ENCODE results near the gene PPP1R14D. TPM values are rescaled to one million over a fixed set of nuclear protein-coding genes. Genes with fewer than 3 reads are reported as not detected.
A peak's percentile ranks its signal among the peaks of the same experiment; 100 is the strongest.

Gene PPP1R14D
- total RNA-seq, 1 donor, result not detected

GRCh38 chr15:40766906-40767837, 61.3 kb downstream of the PPP1R14D start:
- H3K27ac ChIP-seq (ENCODE audit: low read depth, low read length), result no peak overlapping the region
- no peaks in the 10 kb centered on the region for H3K79me2 ChIP-seq (ENCODE audit: insufficient read depth, low read length)
- H4K20me1 ChIP-seq (ENCODE audit: insufficient read depth, low read length), result peaks cover 12% of the 10 kb centered on the region
- H3K27me3 ChIP-seq (ENCODE audit: insufficient read depth, low read length), result no peaks in the 10 kb centered on the region
- peak; percentile 94 for DNase-seq (ENCODE audit: insufficient read length, low spot score, missing footprints)
- no peak overlapping the region for H3K4me3 ChIP-seq (ENCODE audit: insufficient read depth, low read length)
- no peak overlapping the region for H2AFZ ChIP-seq (ENCODE audit: low read length)
- H3K36me3 ChIP-seq (ENCODE audit: insufficient read depth, low read length), result peaks cover 14% of the 10 kb centered on the region
- no peak overlapping the region for H3K4me2 ChIP-seq (ENCODE audit: insufficient read depth, low read length)
- peaks cover 43% of the 10 kb centered on the region for H3K4me1 ChIP-seq (ENCODE audit: insufficient read depth, low read length)
- TF ChIP-seq CTCF (IDR thresholded peaks at IDR 0.05; ENCODE audit: extremely low read depth, low read depth, low read length), result no peak
- H3K9me3 ChIP-seq (ENCODE audit: low read depth, low read length), result no peaks in the 10 kb centered on the region

GRCh38 chr15:40766194-40766815, 62.2 kb downstream of the PPP1R14D start:
- TF ChIP-seq CTCF (IDR thresholded peaks at IDR 0.05; ENCODE audit: extremely low read depth, low read depth, low read length), result no peak
- H3K4me2 ChIP-seq (ENCODE audit: insufficient read depth, low read length), result peak overlapping the region; percentile 93
- peaks cover 43% of the 10 kb centered on the region for H3K4me1 ChIP-seq (ENCODE audit: insufficient read depth, low read length)
- peak; percentile 90 for DNase-seq (ENCODE audit: insufficient read length, low spot score, missing footprints)
- H3K27me3 ChIP-seq (ENCODE audit: insufficient read depth, low read length), result no peaks in the 10 kb centered on the region
- H4K20me1 ChIP-seq (ENCODE audit: insufficient read depth, low read length), result peaks cover 12% of the 10 kb centered on the region
- peak overlapping the region; percentile 28 for H3K27ac ChIP-seq (ENCODE audit: low read depth, low read length)
- peak overlapping the region; percentile 1 for H3K4me3 ChIP-seq (ENCODE audit: insufficient read depth, low read length)
- H3K9me3 ChIP-seq (ENCODE audit: low read depth, low read length), result no peaks in the 10 kb centered on the region
- H2AFZ ChIP-seq (ENCODE audit: low read length), result no peak overlapping the region
- peaks cover 5% of the 10 kb centered on the region for H3K36me3 ChIP-seq (ENCODE audit: insufficient read depth, low read length)
- no peaks in the 10 kb centered on the region for H3K79me2 ChIP-seq (ENCODE audit: insufficient read depth, low read length)

Small RNA genes within 50 kb of the gene (small RNA-seq; reads per million reads assigned to genes)
- not detected for gene AC025166.1

Other genes starting within 250 kb of the PPP1R14D start
- 3.5 and 3.6 TPM in 2 replicates for gene KNL1, start 234.5 kb downstream of the PPP1R14D start, total RNA-seq
- 1.8 TPM in 2 replicates for gene RAD51, start 133.5 kb downstream of the PPP1R14D start, total RNA-seq
- gene RMDN3, start 73.5 kb downstream of the PPP1R14D start, total RNA-seq, result 18.6 and 19.9 TPM in 2 replicates
- 4.4 and 4.7 TPM in 2 replicates for gene GCHFR, start 64.6 kb downstream of the PPP1R14D start, total RNA-seq
- under 0.01 and 0.29 TPM in 2 replicates for gene C15orf62, start 58.7 kb downstream of the PPP1R14D start, total RNA-seq
- 17.4 and 18.0 TPM in 2 replicates for gene ZFYVE19, start 21.6 kb downstream of the PPP1R14D start, total RNA-seq
- gene DNAJC17, start 21.2 kb downstream of the PPP1R14D start, total RNA-seq, result 14.8 and 15.6 TPM in 2 replicates
- gene SPINT1, start 15.3 kb upstream of the PPP1R14D start, total RNA-seq, result 0.72 and 0.88 TPM in 2 replicates
- 0.36 TPM in 1 of 2 replicates, not detected in the other for gene RHOV, start 45.5 kb upstream of the PPP1R14D start, total RNA-seq
- 55.4 and 60.8 TPM in 2 replicates for gene VPS18, start 65.7 kb upstream of the PPP1R14D start, total RNA-seq
- gene DLL4, start 100.6 kb upstream of the PPP1R14D start, total RNA-seq, result not detected in 2 replicates
- 30.0 and 30.1 TPM in 2 replicates for gene CHAC1, start 124.8 kb upstream of the PPP1R14D start, total RNA-seq

Data from osteoblast (primary cell).